ENCODE results near the gene NFASC. TPM values are rescaled to one million over a fixed set of nuclear protein-coding genes. Genes with fewer than 3 reads are reported as not detected.
A peak's percentile ranks its signal among the peaks of the same experiment; 100 is the strongest.

Gene NFASC
- total and polyA plus RNA-seq, 9 of the 15 experiments (the other 6 are each of a cell fraction or from before 2014, with no cell fraction given), result 0.03 to 0.16 (median 0.06) TPM; not detected in 6

DNA sequence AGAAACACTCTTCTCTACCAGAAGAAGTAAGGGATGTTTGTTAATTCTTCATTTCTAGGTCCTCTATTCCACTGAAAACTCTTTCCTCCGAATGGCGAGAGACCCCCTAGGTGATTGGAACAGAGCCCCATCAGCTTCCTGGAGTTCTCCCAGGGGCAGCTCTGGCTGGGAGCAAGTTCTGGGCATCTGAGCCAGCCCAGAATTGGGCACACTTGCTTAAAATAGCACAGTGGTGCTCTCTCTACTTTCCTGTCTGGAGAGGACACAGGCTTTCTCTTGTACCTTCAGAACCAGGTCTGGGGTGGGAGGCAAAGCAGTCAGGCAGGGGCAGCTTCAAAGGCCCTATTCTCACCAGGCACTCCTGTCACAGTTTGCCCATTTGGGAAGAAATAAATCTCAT, 89.2 kb downstream of the NFASC start:
- intact Hi-C loops (cut with micrococcal nuclease), result loop anchor here (5.0 kb wide), 2 partner anchors 133 to 153 kb away; no protein-coding TSS in a partner anchor
- FAIRE-seq (no peak), ATAC-seq (peak; percentile 20), DNase-seq (ENCODE audit: extremely low read depth in 1 of 4, low spot score in 3 of 4) (no peak)
- Histone ChIP-seq H3K4me3 (no peak overlapping the region), H3K9ac (ENCODE audit: insufficient read depth in 1 of 2, low read depth in 2 of 2, low read length in 2 of 2) (no peak overlapping the region), H3K4me1 (replicated peaks in 1 of 2; ENCODE audit: control insufficient read depth in 2 of 2, insufficient read depth in 2 of 2, low read length in 2 of 2) (peaks cover 0 to 11% of the 10 kb centered on the region in 2 experiments; a peak in 3 of 5 replicates), H3K9me3 (replicated peaks; ENCODE audit: control insufficient read depth, insufficient read depth, low read depth, low read length) (no peaks in the 10 kb centered on the region), H2AFZ (ENCODE audit: low read depth, low read length) (no peak overlapping the region), H4K20me1 (replicated peaks; ENCODE audit: control insufficient read depth, insufficient read depth, low read length) (no peaks in the 10 kb centered on the region), H3K36me3 (ENCODE audit: control insufficient read depth, insufficient read depth, low read length) (no peaks in the 10 kb centered on the region), H3K79me2 (ENCODE audit: control insufficient read depth, insufficient read depth, low read length) (no peaks in the 10 kb centered on the region), H3K9me1 (ENCODE audit: control insufficient read depth, insufficient read depth, low read length) (no peaks in the 10 kb centered on the region), H3K27ac (ENCODE audit: extremely low read depth, low read depth, low read length) (no peak overlapping the region), H3K27me3 (ENCODE audit: control insufficient read depth in 2 of 2, insufficient read depth in 2 of 2, low read length in 2 of 2) (peaks cover 8 to 39% of the 10 kb centered on the region in 2 experiments; a peak in 4 of 5 replicates), H3K4me2 (ENCODE audit: insufficient read depth, low read length) (no peak overlapping the region)
- WGBS (ENCODE audit: insufficient coverage, low coverage, missing lambda C conversion rate), result 7% methylated on average over 2 of the region's 2 CpGs
- BruUV-seq (replicated peaks), result no TSS peak
- POLR2A ChIA-PET, result interaction anchor here (0.7 to 1.2 kb wide), 2 partner anchors 47 to 340 kb away, joined by 3 to 5 read pairs; no protein-coding TSS in a partner anchor
- CTCF ChIA-PET (ENCODE audit: low intra/inter-chr PET ratio), result no interaction called here
- in situ Hi-C loops (cut with MboI), result no loop called here
- 0 out of 2 replicates have a peak, but pooled peaks have one; percentile 9 for TF ChIP-seq GABPA (tag; conservative IDR thresholded peaks at IDR 0.05; ENCODE audit: low read depth)
- 0 out of 2 replicates have a peak, but pooled peaks have one; percentile 39 for TF ChIP-seq BACH1 (tag; IDR thresholded peaks at IDR 0.05)
- no peak for TF ChIP-seq TAF1 (IDR thresholded peaks at IDR 0.05; ENCODE audit: control insufficient read depth, extremely low read depth, insufficient read depth, low read length, severe bottlenecking)
- TF ChIP-seq ZNF12 (CRISPR knock-in tag; IDR thresholded peaks at IDR 0.05), result no peak
- TF ChIP-seq, protein P1, sequence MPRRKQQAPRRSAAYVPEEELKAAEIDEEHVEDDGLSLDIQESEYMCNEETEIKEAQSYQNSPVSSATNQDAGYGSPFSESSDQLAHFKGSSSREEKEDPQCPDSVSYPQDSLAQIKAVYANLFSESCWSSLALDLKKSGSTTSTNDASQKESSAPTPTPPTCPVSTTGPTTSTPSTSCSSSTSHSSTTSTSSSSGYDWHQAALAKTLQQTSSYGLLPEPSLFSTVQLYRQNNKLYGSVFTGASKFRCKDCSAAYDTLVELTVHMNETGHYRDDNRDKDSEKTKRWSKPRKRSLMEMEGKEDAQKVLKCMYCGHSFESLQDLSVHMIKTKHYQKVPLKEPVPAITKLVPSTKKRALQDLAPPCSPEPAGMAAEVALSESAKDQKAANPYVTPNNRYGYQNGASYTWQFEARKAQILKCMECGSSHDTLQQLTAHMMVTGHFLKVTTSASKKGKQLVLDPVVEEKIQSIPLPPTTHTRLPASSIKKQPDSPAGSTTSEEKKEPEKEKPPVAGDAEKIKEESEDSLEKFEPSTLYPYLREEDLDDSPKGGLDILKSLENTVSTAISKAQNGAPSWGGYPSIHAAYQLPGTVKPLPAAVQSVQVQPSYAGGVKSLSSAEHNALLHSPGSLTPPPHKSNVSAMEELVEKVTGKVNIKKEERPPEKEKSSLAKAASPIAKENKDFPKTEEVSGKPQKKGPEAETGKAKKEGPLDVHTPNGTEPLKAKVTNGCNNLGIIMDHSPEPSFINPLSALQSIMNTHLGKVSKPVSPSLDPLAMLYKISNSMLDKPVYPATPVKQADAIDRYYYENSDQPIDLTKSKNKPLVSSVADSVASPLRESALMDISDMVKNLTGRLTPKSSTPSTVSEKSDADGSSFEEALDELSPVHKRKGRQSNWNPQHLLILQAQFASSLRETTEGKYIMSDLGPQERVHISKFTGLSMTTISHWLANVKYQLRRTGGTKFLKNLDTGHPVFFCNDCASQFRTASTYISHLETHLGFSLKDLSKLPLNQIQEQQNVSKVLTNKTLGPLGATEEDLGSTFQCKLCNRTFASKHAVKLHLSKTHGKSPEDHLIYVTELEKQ (CRISPR knock-in tag; IDR thresholded peaks at IDR 0.05), result no peak
- TF ChIP-seq, protein P2, sequence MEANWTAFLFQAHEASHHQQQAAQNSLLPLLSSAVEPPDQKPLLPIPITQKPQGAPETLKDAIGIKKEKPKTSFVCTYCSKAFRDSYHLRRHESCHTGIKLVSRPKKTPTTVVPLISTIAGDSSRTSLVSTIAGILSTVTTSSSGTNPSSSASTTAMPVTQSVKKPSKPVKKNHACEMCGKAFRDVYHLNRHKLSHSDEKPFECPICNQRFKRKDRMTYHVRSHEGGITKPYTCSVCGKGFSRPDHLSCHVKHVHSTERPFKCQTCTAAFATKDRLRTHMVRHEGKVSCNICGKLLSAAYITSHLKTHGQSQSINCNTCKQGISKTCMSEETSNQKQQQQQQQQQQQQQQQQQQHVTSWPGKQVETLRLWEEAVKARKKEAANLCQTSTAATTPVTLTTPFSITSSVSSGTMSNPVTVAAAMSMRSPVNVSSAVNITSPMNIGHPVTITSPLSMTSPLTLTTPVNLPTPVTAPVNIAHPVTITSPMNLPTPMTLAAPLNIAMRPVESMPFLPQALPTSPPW (CRISPR knock-in tag; IDR thresholded peaks at IDR 0.05), result 0 out of 2 replicates have a peak, but pooled peaks have one; percentile 17
- peak; percentile 8; the same call in 1 of the 2 replicates for TF ChIP-seq DMBX1 (CRISPR knock-in tag; IDR thresholded peaks at IDR 0.05; ENCODE audit: borderline replicate concordance)
- no peak for TF ChIP-seq RBM15 (IDR thresholded peaks at IDR 0.05; ENCODE audit: insufficient read depth, low read length)
- TF ChIP-seq, protein P3, sequence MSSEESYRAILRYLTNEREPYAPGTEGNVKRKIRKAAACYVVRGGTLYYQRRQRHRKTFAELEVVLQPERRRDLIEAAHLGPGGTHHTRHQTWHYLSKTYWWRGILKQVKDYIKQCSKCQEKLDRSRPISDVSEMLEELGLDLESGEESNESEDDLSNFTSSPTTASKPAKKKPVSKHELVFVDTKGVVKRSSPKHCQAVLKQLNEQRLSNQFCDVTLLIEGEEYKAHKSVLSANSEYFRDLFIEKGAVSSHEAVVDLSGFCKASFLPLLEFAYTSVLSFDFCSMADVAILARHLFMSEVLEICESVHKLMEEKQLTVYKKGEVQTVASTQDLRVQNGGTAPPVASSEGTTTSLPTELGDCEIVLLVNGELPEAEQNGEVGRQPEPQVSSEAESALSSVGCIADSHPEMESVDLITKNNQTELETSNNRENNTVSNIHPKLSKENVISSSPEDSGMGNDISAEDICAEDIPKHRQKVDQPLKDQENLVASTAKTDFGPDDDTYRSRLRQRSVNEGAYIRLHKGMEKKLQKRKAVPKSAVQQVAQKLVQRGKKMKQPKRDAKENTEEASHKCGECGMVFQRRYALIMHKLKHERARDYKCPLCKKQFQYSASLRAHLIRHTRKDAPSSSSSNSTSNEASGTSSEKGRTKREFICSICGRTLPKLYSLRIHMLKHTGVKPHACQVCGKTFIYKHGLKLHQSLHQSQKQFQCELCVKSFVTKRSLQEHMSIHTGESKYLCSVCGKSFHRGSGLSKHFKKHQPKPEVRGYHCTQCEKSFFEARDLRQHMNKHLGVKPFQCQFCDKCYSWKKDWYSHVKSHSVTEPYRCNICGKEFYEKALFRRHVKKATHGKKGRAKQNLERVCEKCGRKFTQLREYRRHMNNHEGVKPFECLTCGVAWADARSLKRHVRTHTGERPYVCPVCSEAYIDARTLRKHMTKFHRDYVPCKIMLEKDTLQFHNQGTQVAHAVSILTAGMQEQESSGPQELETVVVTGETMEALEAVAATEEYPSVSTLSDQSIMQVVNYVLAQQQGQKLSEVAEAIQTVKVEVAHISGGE (CRISPR knock-in tag; IDR thresholded peaks at IDR 0.05), result no peak
- TF ChIP-seq NFRKB (IDR thresholded peaks at IDR 0.05; ENCODE audit: low read depth), result peak; percentile 20; the same call in 1 of the 2 replicates

Data from K562 (cell line).